GM12878 (cell line): ENCODE measurements around the gene CCT6B. TPM values are rescaled to one million over a fixed set of nuclear protein-coding genes. Genes with fewer than 3 reads are reported as not detected.

ENCODE experiments used
- ATAC-seq: fragments of 200-7000 bp; cut with Tn5 transposase; 3 replicates; pipeline ENCODE4 v1.9.1; 2020; ENCODE audit warnings: mild to moderate bottlenecking, moderate library complexity
- Bru-seq: library from RNA; stranded (reverse); fragments of 400-500 nt; gene quantifications from one replicate; lab custom pipeline; 2021; lab: Mats Ljungman, UMichigan
- BruChase-seq, 2 experiments: library from RNA; stranded (reverse); fragments of 400-500 nt; gene quantifications; one replicate each; lab custom pipeline; 2021; lab: Mats Ljungman, UMichigan
- BruUV-seq: library from RNA; stranded (reverse); fragments of 400-500 nt; replicated peaks from 2 replicates; lab custom pipeline; 2021; lab: Mats Ljungman, UMichigan
- CTCF ChIA-PET: fragments of 300-600 bp; sonication (Branson Sonifier 250); formaldehyde crosslinking; extraction: SDS; loops from one replicate; lab custom pipeline; 2021; ENCODE audit warnings: inconsistent platforms; lab: Yijun Ruan, JAX
- POLR2A ChIA-PET: fragments of 350-600 bp; formaldehyde crosslinking; extraction: SDS; loops from one replicate; lab custom pipeline; 2021; ENCODE audit warnings: inconsistent platforms; lab: Charles Lee
- RAD21 ChIA-PET: fragments of 300-600 bp; sonication (Branson Sonifier 250); formaldehyde crosslinking; loops from one replicate; lab custom pipeline; 2023; ENCODE audit warnings: antibody characterized with exemption; ENCODE audit not compliant: unreplicated experiment; lab: Charles Lee
- SMC1A ChIA-PET: fragments of 300-600 bp; sonication (Branson Sonifier 250); formaldehyde crosslinking; loops from one replicate; lab custom pipeline; 2023; ENCODE audit not compliant: unreplicated experiment, uncharacterized antibody; lab: Charles Lee
- DNase-seq: peaks from one replicate; pipeline ENCODE4 v3.0.0-alpha.2; 2011; ENCODE audit warnings: low read depth, low spot score
- FAIRE-seq: peaks from 3 replicates; lab custom pipeline; 2011; peaks lifted over from hg19 to GRCh38; lab: Jason Lieb, UNC
- H2AFZ ChIP-seq: 2 replicates; pipeline ENCODE4 v1.6.0; 2011; ENCODE audit warnings: low read depth, low read length, control low read depth; ENCODE audit not compliant: control insufficient read depth
- H3K27ac ChIP-seq: 2 replicates; pipeline ENCODE4 v1.5.1; 2011; ENCODE audit warnings: control low read depth; ENCODE audit not compliant: control insufficient read depth, insufficient read depth
- H3K27me3 ChIP-seq, 2 experiments: replicated peaks in 1 of 2; 2 replicates each; pipeline versions ENCODE4 v1.6.0 to v1.6.1; 2011; ENCODE audit warnings: low read length in 1 of 2; ENCODE audit not compliant: control insufficient read depth in 2 of 2, insufficient read depth in 2 of 2
- H3K36me3 ChIP-seq, 2 experiments: 2 replicates each; pipeline ENCODE4 v1.5.1; 2011; ENCODE audit warnings: low read length in 1 of 2; ENCODE audit not compliant: control insufficient read depth in 2 of 2, insufficient read depth in 2 of 2
- H3K4me1 ChIP-seq: 2 replicates; pipeline ENCODE4 v1.6.1; 2011; ENCODE audit warnings: mild to moderate bottlenecking, low read length, moderate library complexity, mixed read lengths; ENCODE audit not compliant: control insufficient read depth, insufficient read depth
- H3K4me2 ChIP-seq: 2 replicates; pipeline ENCODE4 v1.6.0; 2011; ENCODE audit warnings: control low read depth; ENCODE audit not compliant: control insufficient read depth, insufficient read depth
- H3K4me3 ChIP-seq: fragments of 200-600 bp; sonication (generic); 2 replicates; pipeline ENCODE4 v1.5.1; 2016
- H3K79me2 ChIP-seq: 2 replicates; pipeline ENCODE4 v1.6.0; 2011; ENCODE audit warnings: low read length; ENCODE audit not compliant: control insufficient read depth, insufficient read depth
- H3K9ac ChIP-seq: 2 replicates; pipeline ENCODE4 v1.8.0; 2011; ENCODE audit warnings: low read length, control low read depth, mixed read lengths; ENCODE audit not compliant: control insufficient read depth, insufficient read depth
- H3K9me3 ChIP-seq: replicated peaks from 3 replicates; pipeline ENCODE4 v1.5.1; 2011; ENCODE audit warnings: mild to moderate bottlenecking, low read length; ENCODE audit not compliant: control insufficient read depth, insufficient read depth
- H4K20me1 ChIP-seq: 2 replicates; pipeline ENCODE4 v1.6.0; 2011; ENCODE audit not compliant: control insufficient read depth, insufficient read depth
- ESRRA ChIP-seq: IDR thresholded peaks from 2 replicates; pipeline ENCODE4 v1.6.1; 2012; ENCODE audit warnings: mild to moderate bottlenecking, low read length, improper control_type of control experiment
- NRF1 ChIP-seq: conservative IDR thresholded peaks from 2 replicates; pipeline ENCODE4 v1.6.1; 2011; ENCODE audit warnings: mild to moderate bottlenecking, low read depth, low read length, improper control_type of control experiment
- POU2F2 ChIP-seq: IDR thresholded peaks from 3 replicates; pipeline ENCODE4 v1.6.1; 2011; ENCODE audit warnings: low read depth, mild to moderate bottlenecking, low read length, borderline replicate concordance
- RELA ChIP-seq: fragments of 450-650 bp; IDR thresholded peaks from 2 replicates; pipeline ENCODE4 v1.8.0; 2014; ENCODE audit warnings: borderline replicate concordance; ENCODE audit not compliant: partially characterized antibody
- SMAD5 ChIP-seq: IDR thresholded peaks from 2 replicates; pipeline ENCODE4 v1.6.1; 2016; ENCODE audit warnings: antibody characterized with exemption, low read depth
- SP1 ChIP-seq: IDR thresholded peaks from one replicate; pipeline ENCODE4 v1.6.1; 2011; ENCODE audit warnings: low read depth, low read length
- USF2 ChIP-seq: IDR thresholded peaks from 2 replicates; pipeline ENCODE4 v1.6.1; 2011; ENCODE audit warnings: low read depth, low read length, improper control_type of control experiment, borderline replicate concordance
- ZBTB4 ChIP-seq: fragments of 450-650 bp; formaldehyde crosslinking; IDR thresholded peaks from 2 replicates; pipeline ENCODE4 v1.4.0; 2022; ENCODE audit warnings: mild to moderate bottlenecking, moderate library complexity
- ZNF592 ChIP-seq: fragments of 450-650 bp; IDR thresholded peaks from 2 replicates; pipeline ENCODE4 v1.6.1; 2017; ENCODE audit warnings: mild to moderate bottlenecking, moderate library complexity
- WGBS: methylation state at CpG from one replicate; pipeline ENCODE4 v1.1.6; 2016; ENCODE audit warnings: low lambda C conversion rate; ENCODE audit not compliant: insufficient replicate concordance, insufficient coverage; ENCODE audit errors: missing lambda C conversion rate; 5-methylcytosine and 5-hydroxymethylcytosine counted together
- in situ Hi-C: fragments of 300-500 bp; cut with MboI; formaldehyde crosslinking; loops from 9 replicates; pipeline ENCODE4 v1.14.3; 2018; ENCODE audit warnings: mixed read lengths
- intact Hi-C: fragments of 100-400 bp; cut with micrococcal nuclease; formaldehyde crosslinking; loops from one replicate; pipeline ENCODE4 v1.14.2; 2022; ENCODE audit not compliant: unreplicated experiment
- long read RNA-seq, 2 experiments: library from polyadenylated mRNA; unstranded; transcript quantifications; one replicate each; pipeline ENCODE4 v2.0.0, GENCODE V29; 2019 to 2020
- polyA minus RNA-seq, 3 experiments: library from RNA; depleted of rRNA, polyadenylated mRNA; stranded (reverse); fragments of >200 nt; gene quantifications; 2 replicates each; pipeline ENCODE4 v1.2.3, GENCODE V29; 2011
- polyA plus RNA-seq, 11 experiments: library from polyadenylated mRNA; depleted of rRNA in 4 of 11; unstranded in 6 of 11; stranded (reverse) in 5 of 11; fragments of >200 nt; fragmentation: Nextera tagmentation in 4 of 11; fragmentation: Illumina TruSeq in 1 of 11; extraction: Ambion mirVana in 4 of 11; extraction: Trizol in 1 of 11; gene quantifications; 1 replicate in 1 of 11; 2 replicates in 10 of 11; pipeline versions ENCODE4 v1.2.1 to v1.2.3, GENCODE V29; 2011 to 2016; ENCODE audit warnings: inconsistent platforms in 2 of 11, missing spikeins in 2 of 11, low read depth in 1 of 11
- total RNA-seq, 4 experiments: library from RNA; depleted of rRNA in 3 of 4; stranded (reverse); fragments of >200 nt in 3 of 4; fragmentation: Illumina TruSeq in 1 of 4; extraction: Trizol in 1 of 4; gene quantifications; 2 replicates each; pipeline versions ENCODE4 v1.2.1 to v1.2.3, GENCODE V29; 2013 to 2021

The CCT6B gene
- total RNA-seq (2013; cell fraction: nucleolus; rRNA removed), result 1.4 and 1.8 TPM in 2 replicates
- total RNA-seq (2014; rRNA removed) (1.9 and 2.2 TPM in 2 replicates), total RNA-seq (2014; rRNA removed; fragmentation: Illumina TruSeq; extraction: Trizol) (2.6 and 3.1 TPM in 2 replicates), total RNA-seq (2021) (2.8 TPM in 2 replicates), polyA plus RNA-seq (2011; rRNA removed) (1.6 and 2.5 TPM in 2 replicates), polyA plus RNA-seq (2014; fragmentation: Illumina TruSeq; extraction: Trizol) (2.5 and 3.2 TPM in 2 replicates), polyA plus RNA-seq (2014; fragmentation: Nextera tagmentation; extraction: Ambion mirVana) (1 to 10 TPM; 3.9 to 6.1 TPM), polyA plus RNA-seq (2014; rRNA removed) (1.6 and 2.4 TPM in 2 replicates), polyA plus RNA-seq (2016; fragmentation: Nextera tagmentation; extraction: Ambion mirVana) (1 to 10 TPM; 2.1 to 2.6 TPM), polyA minus RNA-seq (2011; rRNA and poly(A)+ RNA removed) (0.59 and 0.82 TPM in 2 replicates), Bru-seq, nascent RNA (percentile 52 among the genes with signal in this experiment), BruChase-seq, experiment 1, labeled RNA remaining after a 6-hour chase (percentile 49 among the genes with signal in this experiment), BruChase-seq, experiment 2, labeled RNA remaining after a 2-hour chase (percentile 53 among the genes with signal in this experiment)
- 2.2 TPM for polyA plus RNA-seq (2011; ENCODE audit: low read depth)
- 0.39 and 0.57 TPM in 2 replicates for polyA plus RNA-seq (2011; cell fraction: cytosol; rRNA removed)
- polyA plus RNA-seq (2011; cell fraction: nucleus; rRNA removed), result 0.91 and 0.95 TPM in 2 replicates
- polyA plus RNA-seq (2012), result 3.7 and 4.3 TPM in 2 replicates
- 0.62 TPM in 1 of 2 replicates, not detected in the other for polyA minus RNA-seq (2011; cell fraction: cytosol; rRNA and poly(A)+ RNA removed)
- polyA minus RNA-seq (2011; cell fraction: nucleus; rRNA and poly(A)+ RNA removed), result 0.48 and 1.1 TPM in 2 replicates
- long read RNA-seq, experiment 1, result 0 reads
- long read RNA-seq, experiment 2, partial matches to known transcripts, result 2 of 12 reads
- long read RNA-seq, experiment 2, other reads (novel, unspliced or antisense), result 7 of 12 reads

GRCh38 chr17:34961093-34961911, at the start of gene CCT6B, which contains the start of gene ZNF830:
Gene CCT6B (minus strand): TSS chr17:34961460. CDS start chr17:34961393, 67 bp downstream.
Gene ZNF830 (plus strand): TSS chr17:34961540. CDS start chr17:34961567, 27 bp downstream.
- ChIA-PET RAD21 (interaction anchor here (0.6 kb wide), 1 partner anchor 407 kb away, joined by 3 read pairs; no protein-coding TSS in a partner anchor), CTCF (interaction anchor here (1.1 to 1.6 kb wide), 3 partner anchors 20 to 158 kb away, joined by 3 to 6 read pairs (median 3); no protein-coding TSS in a partner anchor), SMC1A (interaction anchor here (1.2 kb wide), 1 partner anchor 11 kb away, joined by 3 read pairs; no protein-coding TSS in a partner anchor), POLR2A (interaction anchor here (0.5 to 1.8 kb wide), 4 partner anchors 19 to 488 kb away, joined by 3 to 8 read pairs (median 4); partner anchors contain the start of gene LIG3)
- intact Hi-C loops, result no loop called here
- peak within 1 kb of the TSS; percentile 70 for H3K4me2 ChIP-seq
- H2AFZ ChIP-seq, result peak within 1 kb of the TSS; percentile 96
- H3K79me2 ChIP-seq, result peaks cover 23% of the 10 kb centered on the region
- under 1% methylated on average over 65 of the region's 65 CpGs for WGBS
- no peaks in the 10 kb centered on the region for H3K9me3 ChIP-seq
- peak; percentile 92 for FAIRE-seq
- peaks cover 0 to 6% of the 10 kb centered on the region in 2 experiments; a peak in 3 of 4 replicates for H3K36me3 ChIP-seq
- peak within 1 kb of the TSS; percentile 83 for H3K27ac ChIP-seq
- DNase-seq, result peak; percentile 79
- H3K9ac ChIP-seq, result peak within 1 kb of the TSS; percentile 81
- ATAC-seq, result peak; percentile 98
- H3K4me3 ChIP-seq, result peak within 1 kb of the TSS; percentile 73
- BruUV-seq, result no TSS peak
- H3K27me3 ChIP-seq, result no peaks in the 10 kb centered on the region
- H3K4me1 ChIP-seq, result peaks cover 9% of the 10 kb centered on the region; the same call in 1 of the 2 replicates
- in situ Hi-C loops, result no loop called here
- H4K20me1 ChIP-seq, result no peaks in the 10 kb centered on the region
- TF ChIP-seq USF2 (no peak), RELA (peak; percentile 60), SP1 (peak; percentile 52), ESRRA (no peak), NRF1 (no peak), SMAD5 (peak; percentile 97), ZBTB4 (CRISPR knock-in tag) (no peak), POU2F2 (peak; percentile 89), ZNF592 (no peak)
